BJ (cell line): ENCODE data around the gene ANGEL2. TPM values are rescaled to one million over a fixed set of nuclear protein-coding genes. Genes with fewer than 3 reads are reported as not detected.
"Not testable (repeated sequence)": the region's sequence is repeated elsewhere in the genome, so short reads cannot be mapped to it uniquely, and the experiment has no call there.

Source experiments
- CTCF ChIA-PET: fragments of 350-600 bp; formaldehyde crosslinking; extraction: SDS; loops from one replicate; lab custom pipeline; 2021; ENCODE audit warnings: antibody characterized with exemption, inconsistent platforms; lab: Yijun Ruan, JAX
- POLR2A ChIA-PET: fragments of 300-600 bp; sonication (Branson Sonifier 250); formaldehyde crosslinking; extraction: SDS; loops from one replicate; lab custom pipeline; 2021; ENCODE audit warnings: antibody characterized with exemption; lab: Charles Lee
- DNase-seq: peaks from one replicate; pipeline ENCODE4 v3.0.0-alpha.2; 2011; ENCODE audit warnings: low read depth
- H3K27me3 ChIP-seq: 2 replicates; pipeline ENCODE4 v1.6.0; 2011; ENCODE audit warnings: low read length; ENCODE audit not compliant: control insufficient read depth, insufficient read depth
- H3K36me3 ChIP-seq: 2 replicates; pipeline ENCODE4 v1.5.1; 2011; ENCODE audit warnings: low read length; ENCODE audit not compliant: control insufficient read depth, insufficient read depth
- H3K4me3 ChIP-seq: 2 replicates; pipeline ENCODE4 v1.5.1; 2011; ENCODE audit warnings: low read depth, mild to moderate bottlenecking, control low read depth, low read length
- polyA plus RNA-seq: library from polyadenylated mRNA; depleted of rRNA; stranded (reverse); fragments of >200 nt; gene quantifications from 2 replicates; pipeline ENCODE4 v1.2.3, GENCODE V29; 2011
- TF ChIP-seq, protein P1 (sequence below): IDR thresholded peaks from 2 replicates; pipeline ENCODE4 v1.5.1; 2011; ENCODE audit warnings: low read depth, mild to moderate bottlenecking, control low read depth, inconsistent platforms, low read length, moderate library complexity; ENCODE audit not compliant: insufficient read depth

ANGEL2 gene
- polyA plus RNA-seq, 1 experiment, result 13.3 TPM

GRCh38 chr1:213017447-213018273, 2.0 kb upstream of the ANGEL2 start:
- ChIA-PET CTCF (no interaction called here), POLR2A (no interaction called here)
- Histone ChIP-seq H3K4me3 (no peak overlapping the region), H3K27me3 (peaks cover 2% of the 10 kb centered on the region; the same call in 1 of the 2 replicates), H3K36me3 (no peaks in the 10 kb centered on the region)
- no peak for DNase-seq
- TF ChIP-seq, protein P1, sequence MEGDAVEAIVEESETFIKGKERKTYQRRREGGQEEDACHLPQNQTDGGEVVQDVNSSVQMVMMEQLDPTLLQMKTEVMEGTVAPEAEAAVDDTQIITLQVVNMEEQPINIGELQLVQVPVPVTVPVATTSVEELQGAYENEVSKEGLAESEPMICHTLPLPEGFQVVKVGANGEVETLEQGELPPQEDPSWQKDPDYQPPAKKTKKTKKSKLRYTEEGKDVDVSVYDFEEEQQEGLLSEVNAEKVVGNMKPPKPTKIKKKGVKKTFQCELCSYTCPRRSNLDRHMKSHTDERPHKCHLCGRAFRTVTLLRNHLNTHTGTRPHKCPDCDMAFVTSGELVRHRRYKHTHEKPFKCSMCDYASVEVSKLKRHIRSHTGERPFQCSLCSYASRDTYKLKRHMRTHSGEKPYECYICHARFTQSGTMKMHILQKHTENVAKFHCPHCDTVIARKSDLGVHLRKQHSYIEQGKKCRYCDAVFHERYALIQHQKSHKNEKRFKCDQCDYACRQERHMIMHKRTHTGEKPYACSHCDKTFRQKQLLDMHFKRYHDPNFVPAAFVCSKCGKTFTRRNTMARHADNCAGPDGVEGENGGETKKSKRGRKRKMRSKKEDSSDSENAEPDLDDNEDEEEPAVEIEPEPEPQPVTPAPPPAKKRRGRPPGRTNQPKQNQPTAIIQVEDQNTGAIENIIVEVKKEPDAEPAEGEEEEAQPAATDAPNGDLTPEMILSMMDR, result no peak

DNA sequence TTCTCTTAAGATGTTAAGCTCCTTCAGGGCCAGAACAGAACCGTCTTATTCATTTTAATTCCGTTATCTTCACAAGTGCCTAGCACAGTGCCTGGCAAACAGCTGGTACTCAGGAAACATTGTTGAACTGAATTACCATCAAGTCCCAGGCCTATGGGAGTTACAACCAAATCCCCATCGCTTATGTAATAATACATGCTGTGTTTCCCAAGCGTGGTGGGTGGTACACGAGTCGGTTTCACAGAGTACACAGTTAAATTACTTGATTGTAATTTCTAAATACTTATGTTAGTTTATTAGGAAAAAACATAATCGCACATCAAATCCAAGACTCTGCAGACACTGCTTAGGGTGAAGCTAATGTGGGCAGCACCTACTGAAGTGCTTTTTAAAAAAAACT, 1.0 kb downstream of the ANGEL2 start:
- Histone ChIP-seq H3K27me3 (no peaks in the 10 kb centered on the region), H3K4me3 (peak overlapping the region; percentile 84), H3K36me3 (no peaks in the 10 kb centered on the region)
- DNase-seq, result no peak
- ChIA-PET CTCF (interaction anchor here (1.1 to 1.5 kb wide), 3 partner anchors 11 to 349 kb away, joined by 3 to 6 read pairs (median 4); no protein-coding TSS in a partner anchor), POLR2A (interaction anchor here (0.5 kb wide), 1 partner anchor 406 kb away, joined by 4 read pairs; no protein-coding TSS in a partner anchor)
- TF ChIP-seq, protein P1, result no peak

- ChIA-PET CTCF (no interaction called here), POLR2A (no interaction called here)
- DNase-seq, result no peak
- no peak overlapping the region for H3K4me3 ChIP-seq
- H3K27me3 ChIP-seq, result no peaks in the 10 kb centered on the region
- TF ChIP-seq, protein P1, result no peak
- H3K36me3 ChIP-seq, result peaks cover 3% of the 10 kb centered on the region
Measured at GRCh38 chr1:213008564-213008963, 7.1 kb downstream of the ANGEL2 start.

GRCh38 chr1:213003256-213003655, 12.4 kb downstream of the ANGEL2 start:
- H3K36me3 ChIP-seq, result peaks cover 4% of the 10 kb centered on the region
- H3K27me3 ChIP-seq, result no peaks in the 10 kb centered on the region
- no peak for DNase-seq
- CTCF ChIA-PET, result interaction anchor here (0.6 to 1.7 kb wide), 3 partner anchors 8 to 255 kb away, joined by 3 to 4 read pairs (median 3); no protein-coding TSS in a partner anchor
- POLR2A ChIA-PET, result no interaction called here
- TF ChIP-seq, protein P1, result no peak
- no peak overlapping the region for H3K4me3 ChIP-seq

- ChIA-PET CTCF (interaction anchor here (0.6 to 3.6 kb wide), 23 partner anchors 9 to 715 kb away, joined by 3 to 22 read pairs (median 4); partner anchors contain the start of genes NSL1 and TATDN3), POLR2A (no interaction called here)
- TF ChIP-seq, protein P1, result no peak
- H3K36me3 ChIP-seq, result peaks cover 1% of the 10 kb centered on the region; the same call in 1 of the 2 replicates
- no peaks in the 10 kb centered on the region for H3K27me3 ChIP-seq
- H3K4me3 ChIP-seq, result no peak overlapping the region
- DNase-seq, result no peak
Measured at GRCh38 chr1:212994926-212995325, 20.7 kb downstream of the ANGEL2 start.

DNA sequence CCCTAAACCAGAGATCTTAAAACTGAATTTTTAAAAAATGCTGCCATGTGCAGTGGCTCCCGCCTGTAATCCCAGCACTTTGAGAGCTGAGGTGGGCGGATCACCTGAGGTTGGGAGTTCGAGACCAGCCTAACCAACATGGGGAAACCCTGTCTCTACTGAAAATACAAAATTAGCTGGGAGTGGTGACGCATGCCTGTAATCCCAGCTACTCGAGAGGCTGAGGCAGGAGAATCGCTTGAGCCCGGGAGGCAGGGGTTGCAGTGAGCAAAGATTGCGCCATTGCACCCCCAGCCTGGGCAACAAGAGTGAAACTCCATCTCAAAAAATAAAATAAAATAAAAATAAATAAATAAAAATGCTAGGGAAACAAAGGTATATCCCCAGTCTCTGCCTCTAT, 21.7 kb downstream of the ANGEL2 start:
- H3K27me3 ChIP-seq, DNase-seq, H3K36me3 ChIP-seq, H3K4me3 ChIP-seq, POLR2A ChIA-PET: not testable (repeated sequence)
- CTCF ChIA-PET, result interaction anchor here (0.6 to 3.6 kb wide), 8 partner anchors 9 to 714 kb away, joined by 3 to 22 read pairs (median 5); no protein-coding TSS in a partner anchor
